ENCODE data around the gene ANO6. TPM values are rescaled to one million over a fixed set of nuclear protein-coding genes. Genes with fewer than 3 reads are reported as not detected.

ANO6 gene
- total RNA-seq (2014; rRNA removed) (18.1 and 23.0 TPM in 2 replicates), Bru-seq, nascent RNA (percentile 67 among the genes with signal in this experiment), BruChase-seq, experiment 1, labeled RNA remaining after a 6-hour chase (percentile 67 among the genes with signal in this experiment), BruChase-seq, experiment 2, labeled RNA remaining after a 2-hour chase (percentile 64 among the genes with signal in this experiment)
- long read RNA-seq, full-length matches to known transcripts = 9 of 31 reads
- long read RNA-seq, partial matches to known transcripts = 6 of 31 reads
- long read RNA-seq, other reads (novel, unspliced or antisense) = 16 of 31 reads

- H3K4me2 ChIP-seq (ENCODE audit: low read length) = peak within 1 kb of the TSS; percentile 93
- TF ChIP-seq EZH2 (IDR thresholded peaks at IDR 0.05; ENCODE audit: low read length, unreplicated experiment) = no peak
- TF ChIP-seq CTCF (conservative IDR thresholded peaks at IDR 0.05; ENCODE audit: low read depth, low read length) = peak; percentile 48
- ATAC-seq (peak; percentile 75), DNase-seq (peak; percentile 90)
- H3K9ac ChIP-seq (ENCODE audit: low read length) = peak within 1 kb of the TSS; percentile 86
- H3K27ac ChIP-seq (ENCODE audit: low read length) = peak within 1 kb of the TSS; percentile 93
- H3K9me3 ChIP-seq (ENCODE audit: low read length) = no peaks in the 10 kb centered on the region
- ChIA-PET POLR2A (ENCODE audit: unreplicated experiment) (interaction anchor here (0.7 kb wide), 2 partner anchors 19 to 511 kb away, joined by 14 to 15 read pairs; no protein-coding TSS in a partner anchor), CTCF (interaction anchor here (0.6 to 1.2 kb wide), 5 partner anchors 54 to 1612 kb away, joined by 3 to 4 read pairs (median 3); no protein-coding TSS in a partner anchor)
- H3K9me2 ChIP-seq (replicated peaks; ENCODE audit: low read length) = no peaks in the 10 kb centered on the region
- H3F3A ChIP-seq (ENCODE audit: low read length, unreplicated experiment) = no peaks in the 10 kb centered on the region
- no peaks in the 10 kb centered on the region for H3K36me3 ChIP-seq (ENCODE audit: low read depth, low read length)
- intact Hi-C loops (cut with micrococcal nuclease) = loop anchor here (2.0 to 5.0 kb wide), 5 partner anchors 43 to 512 kb away; partner anchors contain the start of gene ARID2
- H3K27me3 ChIP-seq (ENCODE audit: low read length) = no peaks in the 10 kb centered on the region
- BruUV-seq (replicated peaks) = no TSS peak
- peak within 1 kb of the TSS; percentile 92 for H2AFZ ChIP-seq (ENCODE audit: low read length)
- H3K79me2 ChIP-seq (ENCODE audit: low read length) = peaks cover 54% of the 10 kb centered on the region
- H4K20me1 ChIP-seq (ENCODE audit: low read length) = peaks cover 12% of the 10 kb centered on the region; the same call in 1 of the 2 replicates
- peaks cover 29% of the 10 kb centered on the region for H3K4me1 ChIP-seq (ENCODE audit: insufficient read depth, low read length)
- H3K4me3 ChIP-seq (ENCODE audit: low read length) = peak within 1 kb of the TSS; percentile 94
Measured at GRCh38 chr12:45215419-45216229, at the start of gene ANO6. Gene ANO6, plus strand, starts transcription at chr12:45216095. Its CDS starts 227 bp downstream, at chr12:45216322.

- no peaks in the 10 kb centered on the region for H3K9me2 ChIP-seq (replicated peaks; ENCODE audit: low read length)
- H3K9me3 ChIP-seq (ENCODE audit: low read length) = no peaks in the 10 kb centered on the region
- no TSS peak for BruUV-seq (replicated peaks)
Measured at GRCh38 chr12:45168976-45169375, 46.9 kb upstream of the ANO6 start.

More at GRCh38 chr12:45168976-45169375, 46.9 kb upstream of the ANO6 start:
- H2AFZ ChIP-seq (ENCODE audit: low read length) = no peak overlapping the region
- no peaks in the 10 kb centered on the region for H3K79me2 ChIP-seq (ENCODE audit: low read length)
- no peaks in the 10 kb centered on the region for H3F3A ChIP-seq (ENCODE audit: low read length, unreplicated experiment)
- TF ChIP-seq EZH2 (IDR thresholded peaks at IDR 0.05; ENCODE audit: low read length, unreplicated experiment) (no peak), CTCF (conservative IDR thresholded peaks at IDR 0.05; ENCODE audit: low read depth, low read length) (no peak), EZH2phosphoT487 (IDR thresholded peaks at IDR 0.05; ENCODE audit: borderline replicate concordance, low read length) (no peak)
- H3K27ac ChIP-seq (ENCODE audit: low read length) = no peak overlapping the region
- no peaks in the 10 kb centered on the region for H3K4me1 ChIP-seq (ENCODE audit: insufficient read depth, low read length)
- ChIA-PET POLR2A (ENCODE audit: unreplicated experiment) (no interaction called here), CTCF (no interaction called here)
- H3K27me3 ChIP-seq (ENCODE audit: low read length) = no peaks in the 10 kb centered on the region
- H3K36me3 ChIP-seq (ENCODE audit: low read depth, low read length) = no peaks in the 10 kb centered on the region
- DNase-seq (no peak), ATAC-seq (no peak)
- no peak overlapping the region for H3K4me3 ChIP-seq (ENCODE audit: low read length)
- no peak overlapping the region for H3K9ac ChIP-seq (ENCODE audit: low read length)
- intact Hi-C loops (cut with micrococcal nuclease) = no loop called here
- no peak overlapping the region for H3K4me2 ChIP-seq (ENCODE audit: low read length)
- H4K20me1 ChIP-seq (ENCODE audit: low read length) = no peaks in the 10 kb centered on the region

All from PC-3 (cell line).